HepG2 (cell line): ENCODE results near the gene PSORS1C2. TPM values are rescaled to one million over a fixed set of nuclear protein-coding genes. Genes with fewer than 3 reads are reported as not detected.
A peak's percentile ranks its signal among the peaks of the same experiment; 100 is the strongest.

Experiments
- FOXK2 ChIP-seq: fragments of 450-650 bp; IDR thresholded peaks from 2 replicates; pipeline ENCODE4 v1.6.1; 2016
- GABPB1 ChIP-seq: IDR thresholded peaks from 2 replicates; pipeline ENCODE4 v1.6.1; 2016; ENCODE audit warnings: mild to moderate bottlenecking, missing genetic modification reagents, moderate library complexity, missing compliant biosample characterization
- HOXD1 ChIP-seq: sonication (generic); formaldehyde crosslinking; IDR thresholded peaks from 2 replicates; pipeline ENCODE4 v1.5.0; 2020; ENCODE audit warnings: missing genetic modification reagents
- IRX3 ChIP-seq: sonication (generic); formaldehyde crosslinking; IDR thresholded peaks from 2 replicates; pipeline ENCODE4 v1.8.1; 2023; ENCODE audit warnings: mild to moderate bottlenecking, low read depth, missing genetic modification reagents, borderline replicate concordance
- MBNL3 ChIP-seq: fragments of 250-450 bp; sonication (Bioruptor Pico); conservative IDR thresholded peaks from 2 replicates; pipeline ENCODE4 v1.8.0; 2022; ENCODE audit warnings: mild to moderate bottlenecking, inconsistent platforms
- SIN3A ChIP-seq: IDR thresholded peaks from 2 replicates; pipeline ENCODE4 v1.6.1; 2011; ENCODE audit warnings: low read depth, mild to moderate bottlenecking, control low read depth, low read length, borderline replicate concordance
- TAF15 ChIP-seq: fragments of 200-400 bp; formaldehyde crosslinking; IDR thresholded peaks from one replicate; pipeline ENCODE4 v1.6.1; 2018; ENCODE audit warnings: mild to moderate bottlenecking, low read depth, low read length; ENCODE audit not compliant: poor library complexity, severe bottlenecking
- TBP ChIP-seq: sonication (generic); formaldehyde crosslinking; IDR thresholded peaks from 2 replicates; pipeline ENCODE4 v1.5.0; 2020; ENCODE audit warnings: missing genetic modification reagents
- TBX2 ChIP-seq: sonication (generic); formaldehyde crosslinking; IDR thresholded peaks from 2 replicates; pipeline ENCODE4 v1.5.0; 2020; ENCODE audit warnings: missing genetic modification reagents, mild to moderate bottlenecking, borderline replicate concordance
- U2AF2 ChIP-seq: fragments of 200-400 bp; formaldehyde crosslinking; IDR thresholded peaks from 2 replicates; pipeline ENCODE4 v1.6.1; 2017; ENCODE audit warnings: low read depth, mild to moderate bottlenecking, low read length
- ZBTB37 ChIP-seq: sonication (generic); formaldehyde crosslinking; IDR thresholded peaks from 2 replicates; pipeline ENCODE4 v1.4.0; 2020; ENCODE audit warnings: mild to moderate bottlenecking, missing genetic modification reagents
- ZIK1 ChIP-seq: sonication (generic); formaldehyde crosslinking; IDR thresholded peaks from 2 replicates; pipeline ENCODE4 v1.5.0; 2020; ENCODE audit warnings: mild to moderate bottlenecking, low read depth, missing genetic modification reagents, borderline replicate concordance
- ZNF274 ChIP-seq: sonication (generic); formaldehyde crosslinking; IDR thresholded peaks from 2 replicates; pipeline ENCODE4 v1.5.1; 2020; ENCODE audit warnings: mild to moderate bottlenecking, missing genetic modification reagents
- ZNF292 ChIP-seq: sonication (generic); formaldehyde crosslinking; IDR thresholded peaks from 2 replicates; pipeline ENCODE4 v1.8.1; 2022; ENCODE audit warnings: mild to moderate bottlenecking, low read depth, missing genetic modification reagents, borderline replicate concordance
- ZNF550 ChIP-seq: sonication (generic); formaldehyde crosslinking; IDR thresholded peaks from 2 replicates; pipeline ENCODE4 v1.4.0; 2020; ENCODE audit warnings: mild to moderate bottlenecking, missing genetic modification reagents, borderline replicate concordance
- ZNF720 ChIP-seq: sonication (generic); formaldehyde crosslinking; IDR thresholded peaks from 2 replicates; pipeline ENCODE4 v1.4.0; 2020; ENCODE audit warnings: missing genetic modification reagents
- polyA plus RNA-seq, 8 experiments: library from polyadenylated mRNA; depleted of rRNA in 3 of 8; stranded (reverse) in 7 of 8; unstranded in 1 of 8; fragments of >200 nt; fragmentation: Illumina TruSeq in 4 of 8; extraction: Trizol in 4 of 8; gene quantifications; 2 replicates each; pipeline versions ENCODE4 v1.2.1 to v1.2.3, GENCODE V29; 2011 to 2016; ENCODE audit warnings: low read depth in 4 of 8, missing spikeins in 1 of 8, mixed read lengths in 1 of 8; ENCODE audit not compliant: insufficient read depth in 1 of 8
- total RNA-seq, 5 experiments: library from RNA; depleted of rRNA; stranded (reverse); fragments of >200 nt; fragmentation: Illumina TruSeq; extraction: Trizol; gene quantifications; 2 replicates each; pipeline ENCODE4 v1.2.3, GENCODE V29; 2016; ENCODE audit warnings: low read depth in 1 of 5
- TF ChIP-seq, protein P1 (sequence below): sonication (generic); formaldehyde crosslinking; IDR thresholded peaks from 2 replicates; pipeline ENCODE4 v1.8.0; 2022; ENCODE audit warnings: mild to moderate bottlenecking, missing genetic modification reagents, moderate library complexity
- TF ChIP-seq, protein P2 (sequence below): sonication (generic); formaldehyde crosslinking; IDR thresholded peaks from 2 replicates; pipeline ENCODE4 v1.5.0; 2020; ENCODE audit warnings: mild to moderate bottlenecking, missing genetic modification reagents
- TF ChIP-seq, protein P3 (sequence below): fragments of 450-650 bp; IDR thresholded peaks from 2 replicates; pipeline ENCODE4 v1.6.1; 2016
- TF ChIP-seq, protein P4 (sequence below): sonication (generic); formaldehyde crosslinking; conservative IDR thresholded peaks from 2 replicates; pipeline ENCODE4 v1.8.0; 2022; ENCODE audit warnings: mild to moderate bottlenecking, moderate library complexity, missing genetic modification reagents
- TF ChIP-seq, protein P5 (sequence below): sonication (generic); formaldehyde crosslinking; IDR thresholded peaks from 2 replicates; pipeline ENCODE4 v1.5.1; 2020; ENCODE audit warnings: missing genetic modification reagents, mild to moderate bottlenecking, borderline replicate concordance

Gene PSORS1C2
- total and polyA plus RNA-seq, 2 of the 13 experiments (the other 11 are each of a cell fraction or from before 2014, with no cell fraction given), result not detected

- TF ChIP-seq, protein P1, sequence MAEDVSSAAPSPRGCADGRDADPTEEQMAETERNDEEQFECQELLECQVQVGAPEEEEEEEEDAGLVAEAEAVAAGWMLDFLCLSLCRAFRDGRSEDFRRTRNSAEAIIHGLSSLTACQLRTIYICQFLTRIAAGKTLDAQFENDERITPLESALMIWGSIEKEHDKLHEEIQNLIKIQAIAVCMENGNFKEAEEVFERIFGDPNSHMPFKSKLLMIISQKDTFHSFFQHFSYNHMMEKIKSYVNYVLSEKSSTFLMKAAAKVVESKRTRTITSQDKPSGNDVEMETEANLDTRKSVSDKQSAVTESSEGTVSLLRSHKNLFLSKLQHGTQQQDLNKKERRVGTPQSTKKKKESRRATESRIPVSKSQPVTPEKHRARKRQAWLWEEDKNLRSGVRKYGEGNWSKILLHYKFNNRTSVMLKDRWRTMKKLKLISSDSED (CRISPR knock-in tag), result no peak
- TF ChIP-seq MBNL3, result no peak
- TF ChIP-seq TBX2 (CRISPR knock-in tag), result peak; percentile 85
- TF ChIP-seq, protein P2, sequence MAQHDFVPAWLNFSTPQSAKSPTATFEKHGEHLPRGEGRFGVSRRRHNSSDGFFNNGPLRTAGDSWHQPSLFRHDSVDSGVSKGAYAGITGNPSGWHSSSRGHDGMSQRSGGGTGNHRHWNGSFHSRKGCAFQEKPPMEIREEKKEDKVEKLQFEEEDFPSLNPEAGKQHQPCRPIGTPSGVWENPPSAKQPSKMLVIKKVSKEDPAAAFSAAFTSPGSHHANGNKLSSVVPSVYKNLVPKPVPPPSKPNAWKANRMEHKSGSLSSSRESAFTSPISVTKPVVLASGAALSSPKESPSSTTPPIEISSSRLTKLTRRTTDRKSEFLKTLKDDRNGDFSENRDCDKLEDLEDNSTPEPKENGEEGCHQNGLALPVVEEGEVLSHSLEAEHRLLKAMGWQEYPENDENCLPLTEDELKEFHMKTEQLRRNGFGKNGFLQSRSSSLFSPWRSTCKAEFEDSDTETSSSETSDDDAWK, result no peak
- TF ChIP-seq TAF15, result no peak
- peak; percentile 99 for TF ChIP-seq SIN3A
- TF ChIP-seq ZNF720 (CRISPR knock-in tag), result no peak
- peak; percentile 82 for TF ChIP-seq GABPB1 (CRISPR knock-in tag)
- TF ChIP-seq ZNF274 (CRISPR knock-in tag), result peak; percentile 10; the same call in 1 of the 2 replicates
- peak; percentile 95 for TF ChIP-seq IRX3
- TF ChIP-seq, protein P3, sequence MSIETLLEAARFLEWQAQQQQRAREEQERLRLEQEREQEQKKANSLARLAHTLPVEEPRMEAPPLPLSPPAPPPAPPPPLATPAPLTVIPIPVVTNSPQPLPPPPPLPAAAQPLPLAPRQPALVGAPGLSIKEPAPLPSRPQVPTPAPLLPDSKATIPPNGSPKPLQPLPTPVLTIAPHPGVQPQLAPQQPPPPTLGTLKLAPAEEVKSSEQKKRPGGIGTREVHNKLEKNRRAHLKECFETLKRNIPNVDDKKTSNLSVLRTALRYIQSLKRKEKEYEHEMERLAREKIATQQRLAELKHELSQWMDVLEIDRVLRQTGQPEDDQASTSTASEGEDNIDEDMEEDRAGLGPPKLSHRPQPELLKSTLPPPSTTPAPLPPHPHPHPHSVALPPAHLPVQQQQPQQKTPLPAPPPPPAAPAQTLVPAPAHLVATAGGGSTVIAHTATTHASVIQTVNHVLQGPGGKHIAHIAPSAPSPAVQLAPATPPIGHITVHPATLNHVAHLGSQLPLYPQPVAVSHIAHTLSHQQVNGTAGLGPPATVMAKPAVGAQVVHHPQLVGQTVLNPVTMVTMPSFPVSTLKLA, result peak; percentile 57
- TF ChIP-seq, protein P4, sequence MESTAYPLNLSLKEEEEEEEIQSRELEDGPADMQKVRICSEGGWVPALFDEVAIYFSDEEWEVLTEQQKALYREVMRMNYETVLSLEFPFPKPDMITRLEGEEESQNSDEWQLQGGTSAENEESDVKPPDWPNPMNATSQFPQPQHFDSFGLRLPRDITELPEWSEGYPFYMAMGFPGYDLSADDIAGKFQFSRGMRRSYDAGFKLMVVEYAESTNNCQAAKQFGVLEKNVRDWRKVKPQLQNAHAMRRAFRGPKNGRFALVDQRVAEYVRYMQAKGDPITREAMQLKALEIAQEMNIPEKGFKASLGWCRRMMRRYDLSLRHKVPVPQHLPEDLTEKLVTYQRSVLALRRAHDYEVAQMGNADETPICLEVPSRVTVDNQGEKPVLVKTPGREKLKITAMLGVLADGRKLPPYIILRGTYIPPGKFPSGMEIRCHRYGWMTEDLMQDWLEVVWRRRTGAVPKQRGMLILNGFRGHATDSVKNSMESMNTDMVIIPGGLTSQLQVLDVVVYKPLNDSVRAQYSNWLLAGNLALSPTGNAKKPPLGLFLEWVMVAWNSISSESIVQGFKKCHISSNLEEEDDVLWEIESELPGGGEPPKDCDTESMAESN, result peak; percentile 89; the same call in 1 of the 2 replicates
- TF ChIP-seq ZNF550 (CRISPR knock-in tag), result no peak
- no peak for TF ChIP-seq FOXK2
- TF ChIP-seq ZBTB37 (CRISPR knock-in tag), result no peak
- TF ChIP-seq ZNF292 (CRISPR knock-in tag), result no peak
- 0 out of 2 replicates have a peak, but pooled peaks have one; percentile 31 for TF ChIP-seq U2AF2
- TF ChIP-seq, protein P5, sequence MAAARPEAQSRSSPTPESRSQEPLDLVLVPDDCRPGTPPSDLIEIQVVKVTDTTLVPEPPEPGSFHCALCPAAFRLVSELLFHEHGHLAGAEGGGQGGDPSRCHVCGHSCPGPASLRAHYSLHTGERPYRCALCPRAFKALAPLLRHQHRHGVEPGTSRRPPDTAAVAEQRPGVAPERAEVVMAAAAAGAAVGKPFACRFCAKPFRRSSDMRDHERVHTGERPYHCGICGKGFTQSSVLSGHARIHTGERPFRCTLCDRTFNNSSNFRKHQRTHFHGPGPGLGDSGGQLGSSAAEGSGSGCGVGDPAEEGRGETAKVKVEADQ (CRISPR knock-in tag), result peak; percentile 55; the same call in 1 of the 2 replicates
- TF ChIP-seq TBP, result no peak
- no peak for TF ChIP-seq ZIK1 (CRISPR knock-in tag)
- TF ChIP-seq HOXD1 (CRISPR knock-in tag), result no peak
Observed at GRCh38 chr6:31158140-31158862, 19.4 kb upstream of the PSORS1C2 start, which contains the start of gene TCF19 (continued).
